OCI-LY1 (cell line): Measurements from ENCODE around the gene SHMT1.

Source experiments
- H2AFZ ChIP-seq: fragments of 200-600 bp; sonication (generic), shearing (Covaris generic); 2 replicates; pipeline ENCODE4 v1.6.0; 2014; ENCODE audit warnings: antibody characterized with exemption, mild to moderate bottlenecking, low read length
- H3F3A ChIP-seq: fragments of 200-600 bp; sonication (generic), shearing (Covaris generic); 2 replicates; pipeline ENCODE4 v1.6.0; 2014; ENCODE audit warnings: mild to moderate bottlenecking, antibody characterized with exemption, low read length, moderate library complexity; ENCODE audit not compliant: insufficient read depth
- H3K27ac ChIP-seq: fragments of 200-600 bp; sonication (generic); 2 replicates; pipeline ENCODE4 v1.5.1; 2014; ENCODE audit warnings: low read length, mixed run types, mild to moderate bottlenecking, low read depth; ENCODE audit not compliant: poor library complexity, severe bottlenecking
- H3K27me3 ChIP-seq: fragments of 200-600 bp; sonication (generic); 2 replicates; pipeline ENCODE4 v1.6.0; 2014; ENCODE audit warnings: antibody characterized with exemption, mild to moderate bottlenecking, low read length, moderate library complexity; ENCODE audit not compliant: insufficient read depth
- H3K36me3 ChIP-seq: fragments of 200-600 bp; sonication (generic); 2 replicates; pipeline ENCODE4 v1.6.1; 2014; ENCODE audit warnings: mild to moderate bottlenecking, antibody characterized with exemption, low read length, moderate library complexity, mixed read lengths; ENCODE audit not compliant: insufficient read depth
- H3K4me1 ChIP-seq: fragments of 200-600 bp; sonication (generic); 2 replicates; pipeline ENCODE4 v1.5.1; 2014; ENCODE audit warnings: mild to moderate bottlenecking, low read length, moderate library complexity; ENCODE audit not compliant: insufficient read depth, severe bottlenecking
- H3K4me2 ChIP-seq: fragments of 200-600 bp; sonication (generic), shearing (Covaris generic); 2 replicates; pipeline ENCODE4 v1.6.1; 2014; ENCODE audit warnings: low read length
- H3K4me3 ChIP-seq: fragments of 200-600 bp; sonication (generic); 2 replicates; pipeline ENCODE4 v1.5.1; 2014; ENCODE audit warnings: low read length, low read depth, mild to moderate bottlenecking, mixed read lengths; ENCODE audit not compliant: poor library complexity, severe bottlenecking
- H3K79me2 ChIP-seq: fragments of 200-600 bp; shearing (Covaris generic); 2 replicates; pipeline ENCODE4 v1.6.1; 2016; ENCODE audit warnings: mixed run types, low read length, mixed read lengths; ENCODE audit not compliant: insufficient read depth
- H3K9ac ChIP-seq: fragments of 200-600 bp; sonication (generic), shearing (Covaris generic); 2 replicates; pipeline ENCODE4 v1.6.1; 2014; ENCODE audit warnings: mild to moderate bottlenecking, low read length, mixed read lengths
- H3K9me2 ChIP-seq: fragments of 200-600 bp; sonication (generic), shearing (Covaris generic); 2 replicates; pipeline ENCODE4 v1.6.1; 2014; ENCODE audit warnings: low read depth, mild to moderate bottlenecking, low read length, mixed read lengths
- H3K9me3 ChIP-seq: fragments of 200-600 bp; shearing (Covaris generic); 2 replicates; pipeline ENCODE4 v1.6.1; 2014; ENCODE audit warnings: low read length, mixed read lengths
- H4K20me1 ChIP-seq: fragments of 200-600 bp; sonication (generic), shearing (Covaris generic); 2 replicates; pipeline ENCODE4 v1.6.0; 2016; ENCODE audit warnings: mild to moderate bottlenecking, low read length; ENCODE audit not compliant: insufficient read depth
- CTCF ChIP-seq: fragments of 200-600 bp; sonication (generic), shearing (Covaris generic); IDR thresholded peaks from 2 replicates; pipeline ENCODE4 v1.5.1; 2017; ENCODE audit warnings: mild to moderate bottlenecking, antibody characterized with exemption, low read length, moderate library complexity, mixed read lengths
- EZH2 ChIP-seq: fragments of 200-600 bp; sonication (generic), shearing (Covaris generic); IDR thresholded peaks from 2 replicates; pipeline ENCODE4 v1.8.0; 2017; ENCODE audit warnings: borderline replicate concordance, mixed run types, mild to moderate bottlenecking, antibody characterized with exemption, low read length, moderate library complexity, mixed read lengths

SHMT1 gene

DNA sequence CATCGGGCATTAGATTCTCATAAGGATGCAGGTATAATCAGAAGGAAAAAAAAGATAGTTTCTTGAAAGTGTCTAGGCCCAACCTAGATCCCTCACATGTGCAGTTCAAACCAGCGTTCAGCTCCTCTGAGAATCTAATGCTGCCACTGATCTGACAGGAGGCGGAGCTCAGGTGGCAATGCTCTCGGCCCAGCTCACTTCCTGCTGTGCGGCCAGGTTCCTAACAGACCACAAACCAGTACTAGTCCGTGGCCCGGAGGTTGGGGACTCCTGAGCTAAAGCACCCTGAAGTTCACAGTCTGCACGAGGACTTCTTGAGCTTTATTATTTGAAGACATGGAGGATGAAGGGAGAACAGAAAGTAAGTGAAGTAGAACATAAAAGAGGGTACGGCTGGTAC lies 31.5 kb downstream of the SHMT1 start:
- no peaks in the 10 kb centered on the region for H3K27me3 ChIP-seq
- no peaks in the 10 kb centered on the region for H3F3A ChIP-seq
- peaks cover 73% of the 10 kb centered on the region for H3K36me3 ChIP-seq
- H3K4me2 ChIP-seq: no peak overlapping the region
- no peak overlapping the region for H3K27ac ChIP-seq
- H3K4me1 ChIP-seq: no peaks in the 10 kb centered on the region
- no peaks in the 10 kb centered on the region for H3K9me2 ChIP-seq
- H4K20me1 ChIP-seq: no peaks in the 10 kb centered on the region
- H3K79me2 ChIP-seq: no peaks in the 10 kb centered on the region
- no peak overlapping the region for H3K9ac ChIP-seq
- H3K9me3 ChIP-seq: no peaks in the 10 kb centered on the region
- H2AFZ ChIP-seq: no peak overlapping the region
- no peak for TF ChIP-seq CTCF
- no peak for TF ChIP-seq EZH2
- no peak overlapping the region for H3K4me3 ChIP-seq

- H3K27ac ChIP-seq: no peak overlapping the region
- no peaks in the 10 kb centered on the region for H3K9me2 ChIP-seq
- H4K20me1 ChIP-seq: no peaks in the 10 kb centered on the region
- TF ChIP-seq EZH2 (no peak), CTCF (no peak)
- H3K9me3 ChIP-seq: no peaks in the 10 kb centered on the region
- H3K4me3 ChIP-seq: no peak overlapping the region
- H2AFZ ChIP-seq: no peak overlapping the region
- no peaks in the 10 kb centered on the region for H3K27me3 ChIP-seq
- peaks cover 6% of the 10 kb centered on the region for H3K4me1 ChIP-seq
- no peak overlapping the region for H3K4me2 ChIP-seq
- H3K79me2 ChIP-seq: no peaks in the 10 kb centered on the region
- H3F3A ChIP-seq: no peaks in the 10 kb centered on the region
- H3K36me3 ChIP-seq: peaks cover 74% of the 10 kb centered on the region
- H3K9ac ChIP-seq: no peak overlapping the region
These were observed 34.6 kb downstream of the SHMT1 start for GRCh38 chr17:18328643-18329204.

GRCh38 chr17:18327556-18327955 lies 35.8 kb downstream of the SHMT1 start:
- Histone ChIP-seq H3K4me1 (peaks cover 6% of the 10 kb centered on the region), H3K9me3 (no peaks in the 10 kb centered on the region), H3K4me2 (no peak overlapping the region), H3K36me3 (peaks cover 71% of the 10 kb centered on the region), H3K9ac (no peak overlapping the region), H3K9me2 (no peaks in the 10 kb centered on the region), H2AFZ (no peak overlapping the region), H3K27me3 (no peaks in the 10 kb centered on the region), H3K79me2 (no peaks in the 10 kb centered on the region), H3K27ac (no peak overlapping the region), H3F3A (no peaks in the 10 kb centered on the region), H3K4me3 (no peak overlapping the region), H4K20me1 (no peaks in the 10 kb centered on the region)
- TF ChIP-seq EZH2: no peak
- TF ChIP-seq CTCF: no peak
